HG03139 (cell line): ENCODE measurements around the gene HAL.
A peak's percentile ranks its signal among the peaks of the same experiment; 100 is the strongest.

Experiments
- ATAC-seq: cut with Tn5 transposase; IDR thresholded peaks from one replicate; pipeline ENCODE4 v1.9.1; 2021; ENCODE audit not compliant: unreplicated experiment

The HAL gene

GRCh38 chr12:95942524-95943329 lies 53.4 kb downstream of the HAL start, which contains the start of gene CCDC38:
CCDC38 (minus strand) TSS chr12:95942614; CDS start chr12:95936509, 6,105 bp downstream.
- ATAC-seq = peak; percentile 98

DNA sequence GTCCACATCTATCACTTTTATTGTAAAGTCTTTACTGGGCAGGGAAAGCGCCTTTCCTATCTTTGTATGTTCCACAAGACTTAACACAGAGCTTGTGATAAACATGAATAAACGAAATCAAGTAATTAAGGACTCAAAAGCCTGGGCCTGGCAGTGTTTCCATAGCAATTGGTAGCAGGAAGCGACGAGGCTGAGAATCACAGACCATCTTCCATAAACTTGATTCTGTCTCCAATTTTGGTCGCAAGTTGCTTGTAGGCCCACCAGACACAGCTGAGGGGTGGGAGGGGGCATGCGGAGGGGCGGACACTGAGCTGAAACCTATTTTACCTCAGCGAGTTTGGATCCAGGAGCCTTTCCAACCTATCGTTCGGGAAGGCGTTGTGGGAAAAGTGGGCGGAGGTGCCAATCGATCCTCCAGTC lies 54.0 kb downstream of the HAL start:
- ATAC-seq = no peak

DNA sequence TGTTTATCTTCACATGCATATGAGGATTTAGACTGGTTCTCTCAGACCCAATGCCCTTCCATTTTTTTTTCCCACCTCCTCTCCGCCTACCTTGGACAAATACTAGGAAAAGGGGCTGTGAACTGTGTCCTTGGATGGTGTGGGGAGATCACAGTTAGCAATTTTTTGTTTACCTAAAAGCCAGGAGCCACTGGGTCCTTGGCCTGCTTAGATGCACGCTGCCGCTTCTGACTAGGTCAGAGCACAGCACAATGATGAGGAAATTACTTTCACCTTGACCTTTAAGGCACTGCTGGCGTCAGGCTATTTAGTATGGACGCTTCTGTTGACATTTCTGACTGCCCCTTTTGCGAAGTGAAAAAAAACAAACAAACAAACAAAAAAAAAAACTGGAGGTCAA lies 55.6 kb downstream of the HAL start:
- ATAC-seq = no peak
